Measurements from ENCODE around the gene CD2AP. TPM values are rescaled to one million over a fixed set of nuclear protein-coding genes. Genes with fewer than 3 reads are reported as not detected.
A peak's percentile ranks its signal among the peaks of the same experiment; 100 is the strongest.
"Not testable (repeated sequence)": the region's sequence is repeated elsewhere in the genome, so short reads cannot be mapped to it uniquely, and the experiment has no call there.

CD2AP gene
- total RNA-seq, 1 experiment from 2014 or later, result 10.4 TPM

GRCh38 chr6:47457370-47457769 is 20.2 kb upstream of the CD2AP start:
- DNase-seq (ENCODE audit: low read depth), result no peak

DNA sequence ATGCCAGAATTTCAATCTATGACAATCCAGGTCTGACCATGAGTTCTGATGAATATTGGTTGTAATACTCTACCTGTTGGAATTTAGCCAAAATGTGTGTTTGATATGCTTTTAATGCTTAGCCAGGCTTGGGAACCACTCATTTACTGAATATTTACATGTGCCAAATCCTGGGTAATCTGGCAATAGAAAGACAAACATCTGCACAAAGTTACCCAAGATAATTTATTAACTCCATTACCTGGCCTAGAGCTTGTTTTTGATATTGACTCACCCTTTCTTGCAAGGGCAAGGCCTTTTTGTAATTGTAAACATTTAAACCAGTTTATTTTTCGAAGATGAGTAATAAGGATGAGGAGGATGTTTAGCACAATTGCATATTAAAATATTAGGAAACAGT is 13.5 kb upstream of the CD2AP start:
- no peak for DNase-seq (ENCODE audit: low read depth)

GRCh38 chr6:47465117-47465516 is 12.5 kb upstream of the CD2AP start:
- DNase-seq (ENCODE audit: low read depth), result no peak

DNA sequence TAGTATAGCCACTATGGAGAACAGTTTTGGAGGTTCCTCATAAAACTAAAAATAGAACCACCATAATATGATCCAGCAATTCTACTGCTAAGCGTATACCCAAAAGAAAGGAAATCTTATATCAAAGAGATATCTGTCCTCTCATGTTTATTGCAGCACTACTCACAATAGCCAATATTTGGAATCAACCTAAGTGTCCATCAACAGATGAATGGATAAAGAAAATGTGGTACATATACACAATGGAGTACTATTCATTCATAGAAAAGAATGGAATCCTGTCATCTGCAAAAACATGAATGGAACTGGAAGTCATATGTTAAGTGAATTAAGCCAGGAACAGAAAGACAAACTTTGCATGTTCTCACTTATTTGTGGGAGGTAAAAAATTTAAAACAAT is 5.7 kb upstream of the CD2AP start:
- no peak for DNase-seq (ENCODE audit: low read depth)

- DNase-seq (ENCODE audit: low read depth), result peak; percentile 7
Measured at GRCh38 chr6:47473791-47474346, 3.7 kb upstream of the CD2AP start.

- DNase-seq (ENCODE audit: low read depth), result no peak
Measured at GRCh38 chr6:47475319-47475816, 2.2 kb upstream of the CD2AP start.

DNA sequence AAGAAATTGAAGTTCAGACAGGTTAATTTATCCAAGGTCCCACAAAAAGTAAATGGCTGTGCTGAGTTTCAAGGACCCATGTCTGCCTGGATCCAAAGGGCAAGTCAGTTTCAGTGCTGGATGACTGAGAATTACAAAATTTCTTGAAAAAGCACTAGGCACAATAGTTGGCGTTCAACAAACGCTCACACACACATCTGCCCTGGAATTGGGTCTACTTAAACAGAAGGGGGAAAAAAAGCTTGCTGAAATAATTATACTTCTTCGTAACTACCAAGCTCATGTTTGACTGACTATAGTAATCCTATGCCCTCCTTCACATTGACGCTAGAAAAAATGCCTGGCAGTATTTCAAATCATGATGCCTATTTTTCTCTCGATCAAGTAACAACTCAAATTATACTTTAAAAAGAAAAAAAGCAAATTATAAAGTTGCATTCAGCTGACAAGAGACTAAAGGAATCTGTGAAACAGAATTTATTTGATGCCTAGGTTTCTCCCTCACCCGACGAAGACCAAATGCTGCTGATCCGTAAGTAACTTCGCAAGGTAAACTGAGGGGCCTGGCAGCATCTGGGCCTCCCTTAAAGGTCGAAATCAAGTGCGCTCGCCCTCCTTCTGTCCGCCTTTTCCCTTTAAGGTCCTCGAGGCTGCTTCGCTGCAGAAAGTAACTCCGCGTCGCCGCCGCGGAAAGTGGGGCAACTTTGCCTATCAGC is 650 bp upstream of the CD2AP start:
- DNase-seq (ENCODE audit: low read depth), result no peak

- DNase-seq (ENCODE audit: low read depth), result peak; percentile 21
Measured at GRCh38 chr6:47478233-47479139, 897 bp downstream of the CD2AP start.

- no peak for DNase-seq (ENCODE audit: low read depth)
Measured at GRCh38 chr6:47479140-47479508, 1.5 kb downstream of the CD2AP start.

GRCh38 chr6:47479874-47480273 is 2.3 kb downstream of the CD2AP start:
- DNase-seq (ENCODE audit: low read depth), result no peak

GRCh38 chr6:47481213-47481612 is 3.6 kb downstream of the CD2AP start:
- not testable (repeated sequence) for DNase-seq (ENCODE audit: low read depth)

DNA sequence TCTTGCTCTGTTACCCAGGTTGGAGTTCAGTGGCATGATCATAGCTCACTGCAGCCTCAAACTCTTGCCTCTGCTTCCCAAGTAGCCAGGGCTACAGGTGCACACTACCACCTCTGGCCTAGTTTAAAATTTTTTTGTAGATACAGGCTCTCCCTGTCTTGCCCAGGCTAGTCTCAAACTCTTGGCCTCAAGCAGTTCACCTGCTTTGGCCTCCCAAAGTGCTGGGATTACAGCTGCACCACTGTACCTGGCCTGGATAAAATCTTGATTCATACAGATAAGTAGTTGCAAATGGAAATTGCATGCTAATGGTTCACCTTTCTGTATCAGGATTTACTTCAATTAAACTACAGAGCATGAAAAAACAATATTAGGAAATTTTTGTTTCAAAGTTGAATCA is 4.2 kb downstream of the CD2AP start:
- no peak for DNase-seq (ENCODE audit: low read depth)

- no peak for DNase-seq (ENCODE audit: low read depth)
Measured at GRCh38 chr6:47483516-47483852, 5.9 kb downstream of the CD2AP start.

DNA sequence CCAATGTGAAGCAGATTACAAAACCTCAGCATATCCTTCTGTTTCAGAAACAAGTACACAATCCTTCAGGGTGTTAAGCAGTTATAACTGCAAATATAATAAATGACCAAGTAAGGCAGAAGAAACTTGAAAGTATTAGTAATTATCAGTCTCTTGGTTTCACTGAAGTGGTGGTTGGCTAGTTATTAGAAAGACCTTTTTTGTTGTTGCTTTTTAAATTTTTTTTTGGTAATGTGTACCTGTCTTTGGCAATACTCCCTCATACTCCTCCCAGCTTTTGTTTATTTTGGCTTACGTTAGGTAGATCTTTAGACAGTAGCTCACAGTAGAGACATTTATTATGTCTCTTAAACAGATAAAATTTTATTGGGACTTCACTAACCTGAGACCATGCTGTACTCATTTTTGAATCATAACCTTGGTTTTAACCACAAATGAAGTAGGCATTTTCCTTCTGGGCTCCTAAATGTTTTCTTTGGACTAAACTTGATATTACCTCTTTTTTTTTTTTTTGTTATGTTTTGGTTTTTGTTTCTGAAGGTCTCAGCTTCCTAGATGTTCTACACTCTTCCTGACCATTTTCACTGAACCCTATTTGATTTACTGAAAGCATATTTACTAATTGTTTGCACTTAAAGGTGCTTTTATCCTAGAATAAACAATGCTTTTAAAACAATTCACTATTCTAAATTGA is 6.4 kb downstream of the CD2AP start:
- peak; percentile 64 for DNase-seq (ENCODE audit: low read depth)

GRCh38 chr6:47484616-47485015 is 7.0 kb downstream of the CD2AP start:
- peak; percentile 87 for DNase-seq (ENCODE audit: low read depth)

- DNase-seq (ENCODE audit: low read depth), result no peak
Measured at GRCh38 chr6:47485083-47485482, 7.5 kb downstream of the CD2AP start.

DNA sequence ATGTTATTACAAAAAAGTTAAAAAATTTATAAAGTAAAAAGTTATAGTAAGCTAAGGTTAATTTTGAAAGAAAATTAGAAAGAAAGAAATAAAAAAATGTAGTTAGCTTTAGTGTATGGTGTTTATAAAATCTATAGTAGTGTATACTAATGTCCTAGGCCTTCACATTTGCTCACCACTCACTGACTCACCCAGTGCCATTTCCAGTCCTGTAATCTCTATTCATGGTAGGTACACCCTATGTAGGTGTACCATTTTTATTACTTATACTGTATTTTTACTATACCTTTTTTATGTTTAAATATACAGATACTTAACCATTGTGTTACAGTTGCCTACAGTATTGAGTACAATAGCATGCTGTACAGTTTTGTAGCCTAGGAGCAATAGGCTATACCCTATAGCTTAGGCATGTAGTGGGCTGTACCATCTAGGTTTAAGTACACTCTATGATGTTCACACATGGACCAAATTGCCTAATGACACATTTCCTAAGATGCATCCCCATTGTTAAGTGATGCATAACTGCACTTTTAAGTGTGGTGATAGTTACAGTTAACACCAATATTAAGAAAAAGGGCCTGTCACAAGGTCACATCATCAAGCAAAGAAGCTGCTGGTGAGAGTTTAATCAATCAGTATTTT is 8.0 kb downstream of the CD2AP start:
- DNase-seq (ENCODE audit: low read depth), result no peak

- no peak for DNase-seq (ENCODE audit: low read depth)
Measured at GRCh38 chr6:47489995-47490394, 12.4 kb downstream of the CD2AP start.

- no peak for DNase-seq (ENCODE audit: low read depth)
Measured at GRCh38 chr6:47490676-47491075, 13.1 kb downstream of the CD2AP start.

DNA sequence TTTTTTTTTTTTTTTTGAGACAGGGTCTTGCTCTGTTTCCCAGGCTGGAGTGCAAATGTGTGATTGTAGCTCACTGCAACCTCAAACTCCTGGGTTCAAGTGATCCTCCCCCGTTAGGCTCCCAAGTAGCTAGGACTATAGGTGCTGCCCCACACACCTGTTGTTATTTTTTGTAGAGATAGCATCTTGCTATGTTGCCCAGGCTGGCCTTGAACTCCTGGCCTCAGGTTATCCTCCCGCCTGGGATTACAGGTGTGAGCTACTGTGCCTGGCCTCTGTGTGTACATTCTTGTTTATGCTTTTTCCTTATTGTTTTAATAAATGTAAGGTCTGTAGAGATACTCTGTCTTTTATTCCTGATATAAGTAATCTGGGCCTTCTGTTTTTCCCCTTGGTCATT is 14.8 kb downstream of the CD2AP start:
- DNase-seq (ENCODE audit: low read depth), result no peak

DNA sequence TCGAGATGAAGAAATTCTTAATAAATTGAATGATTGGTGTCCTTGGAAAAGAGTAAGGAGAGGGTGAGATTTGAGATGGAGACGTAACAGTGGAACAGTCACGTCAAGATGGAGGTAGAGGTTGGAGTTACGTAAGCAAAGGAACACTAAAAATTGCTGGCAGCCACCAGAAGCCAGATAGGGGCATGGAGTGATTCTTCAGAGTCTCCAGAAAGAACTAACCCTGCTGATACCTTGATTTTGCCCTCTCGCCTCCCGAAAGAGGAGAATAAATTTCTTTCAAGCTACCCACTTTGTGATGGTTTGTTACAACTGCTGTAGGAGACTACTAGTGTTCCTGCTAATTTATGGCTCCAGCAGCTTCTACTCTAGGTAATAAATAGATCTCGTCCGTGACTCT is 17.6 kb downstream of the CD2AP start:
- DNase-seq (ENCODE audit: low read depth), result no peak

Measured in LHCN-M2 (cell line).